Upper lobe of right lung (tissue), 1 donor: ENCODE results near the gene NUMB. TPM values are rescaled to one million over a fixed set of nuclear protein-coding genes. Genes with fewer than 3 reads are reported as not detected.

Experiments used
- ATAC-seq: fragments of 200-7000 bp; cut with Tn5 transposase; one replicate; pipeline ENCODE4 v1.9.1; 2020; ENCODE audit warnings: mild to moderate bottlenecking, moderate library complexity
- DNase-seq: peaks from one replicate; pipeline ENCODE4 v3.0.0-alpha.2; 2020
- H3K27ac ChIP-seq: fragments of 200-600 bp; one replicate; pipeline ENCODE4 v1.8.0; 2022
- H3K27me3 ChIP-seq: fragments of 200-600 bp; one replicate; pipeline ENCODE4 v1.8.0; 2022; ENCODE audit warnings: mild to moderate bottlenecking
- H3K36me3 ChIP-seq: fragments of 200-600 bp; one replicate; pipeline ENCODE4 v1.8.0; 2022
- H3K4me1 ChIP-seq: fragments of 200-600 bp; one replicate; pipeline ENCODE4 v1.8.0; 2022
- H3K4me3 ChIP-seq: fragments of 200-600 bp; one replicate; pipeline ENCODE4 v1.8.0; 2022; ENCODE audit warnings: mild to moderate bottlenecking
- H3K9me3 ChIP-seq: fragments of 200-600 bp; one replicate; pipeline ENCODE4 v1.8.0; 2022
- intact Hi-C: fragments of 100-400 bp; cut with DNase I; formaldehyde crosslinking; loops from one replicate; pipeline ENCODE4 v1.11.0; 2022
- total RNA-seq: library from RNA; stranded (reverse); fragmentation: NEBNext Ultra II Directional; extraction: Animal tissue kit (Norgen Biotek cat#: 25700); gene quantifications from one replicate; pipeline ENCODE4 v1.2.1, GENCODE V29; 2021
- TF ChIP-seq, protein P1 (sequence below): fragments of 200-600 bp; IDR thresholded peaks from one replicate; pipeline ENCODE4 v1.8.0; 2022; ENCODE audit warnings: antibody characterized with exemption
- donor health status: DM: no; HTN: yes; CAD: no; lungs with severe emphysema.

NUMB gene
- total RNA-seq, 1 donor from 2014 or later: 139 TPM

DNA sequence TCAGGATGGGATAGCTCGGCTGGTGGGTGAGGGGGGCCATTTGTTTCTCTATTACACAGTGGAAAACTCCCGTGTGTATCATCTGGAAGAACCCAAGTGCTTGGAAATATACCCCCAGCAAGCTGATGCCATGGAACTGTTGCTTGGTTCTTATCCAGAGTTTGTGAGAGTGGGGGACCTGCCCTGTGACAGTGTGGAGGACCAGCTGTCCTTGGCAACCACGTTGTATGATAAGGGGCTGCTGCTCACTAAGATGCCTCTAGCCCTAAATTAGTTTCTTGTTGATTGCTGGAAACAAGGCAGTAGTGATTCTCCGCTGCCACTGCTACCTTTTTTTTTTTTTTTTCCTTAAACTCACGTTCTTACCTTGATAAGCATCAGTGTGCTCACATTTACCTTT is 34.3 kb upstream of the NUMB start:
- intact Hi-C loops: no loop called here
- no peaks in the 10 kb centered on the region for H3K27me3 ChIP-seq
- H3K27ac ChIP-seq: no peak overlapping the region
- no peak overlapping the region for H3K4me3 ChIP-seq
- TF ChIP-seq, protein P1, sequence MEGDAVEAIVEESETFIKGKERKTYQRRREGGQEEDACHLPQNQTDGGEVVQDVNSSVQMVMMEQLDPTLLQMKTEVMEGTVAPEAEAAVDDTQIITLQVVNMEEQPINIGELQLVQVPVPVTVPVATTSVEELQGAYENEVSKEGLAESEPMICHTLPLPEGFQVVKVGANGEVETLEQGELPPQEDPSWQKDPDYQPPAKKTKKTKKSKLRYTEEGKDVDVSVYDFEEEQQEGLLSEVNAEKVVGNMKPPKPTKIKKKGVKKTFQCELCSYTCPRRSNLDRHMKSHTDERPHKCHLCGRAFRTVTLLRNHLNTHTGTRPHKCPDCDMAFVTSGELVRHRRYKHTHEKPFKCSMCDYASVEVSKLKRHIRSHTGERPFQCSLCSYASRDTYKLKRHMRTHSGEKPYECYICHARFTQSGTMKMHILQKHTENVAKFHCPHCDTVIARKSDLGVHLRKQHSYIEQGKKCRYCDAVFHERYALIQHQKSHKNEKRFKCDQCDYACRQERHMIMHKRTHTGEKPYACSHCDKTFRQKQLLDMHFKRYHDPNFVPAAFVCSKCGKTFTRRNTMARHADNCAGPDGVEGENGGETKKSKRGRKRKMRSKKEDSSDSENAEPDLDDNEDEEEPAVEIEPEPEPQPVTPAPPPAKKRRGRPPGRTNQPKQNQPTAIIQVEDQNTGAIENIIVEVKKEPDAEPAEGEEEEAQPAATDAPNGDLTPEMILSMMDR: no peak
- no peak for DNase-seq
- no peak for ATAC-seq
- no peaks in the 10 kb centered on the region for H3K36me3 ChIP-seq
- H3K4me1 ChIP-seq: peaks cover 24% of the 10 kb centered on the region
- no peaks in the 10 kb centered on the region for H3K9me3 ChIP-seq

DNA sequence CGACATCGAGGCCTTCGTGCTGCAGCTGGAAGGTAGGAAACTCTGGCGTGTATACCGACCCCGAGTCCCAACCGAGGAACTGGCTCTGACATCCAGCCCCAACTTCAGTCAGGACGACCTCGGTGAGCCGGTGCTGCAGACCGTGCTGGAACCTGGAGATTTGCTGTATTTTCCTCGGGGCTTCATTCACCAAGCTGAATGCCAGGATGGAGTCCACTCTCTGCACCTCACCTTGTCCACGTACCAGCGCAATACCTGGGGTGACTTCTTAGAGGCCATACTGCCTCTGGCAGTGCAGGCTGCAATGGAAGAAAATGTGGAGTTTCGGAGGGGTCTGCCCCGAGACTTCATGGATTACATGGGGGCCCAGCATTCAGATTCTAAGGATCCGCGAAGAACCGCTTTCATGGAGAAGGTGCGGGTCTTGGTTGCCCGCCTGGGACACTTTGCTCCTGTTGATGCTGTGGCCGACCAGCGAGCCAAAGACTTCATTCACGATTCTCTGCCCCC is 33.8 kb upstream of the NUMB start:
- no peak for ATAC-seq
- peak overlapping the region; percentile 74 for H3K4me3 ChIP-seq
- intact Hi-C loops: no loop called here
- no peaks in the 10 kb centered on the region for H3K9me3 ChIP-seq
- H3K4me1 ChIP-seq: peaks cover 24% of the 10 kb centered on the region
- H3K36me3 ChIP-seq: no peaks in the 10 kb centered on the region
- no peaks in the 10 kb centered on the region for H3K27me3 ChIP-seq
- no peak overlapping the region for H3K27ac ChIP-seq
- no peak for DNase-seq
- TF ChIP-seq, protein P1: no peak

DNA sequence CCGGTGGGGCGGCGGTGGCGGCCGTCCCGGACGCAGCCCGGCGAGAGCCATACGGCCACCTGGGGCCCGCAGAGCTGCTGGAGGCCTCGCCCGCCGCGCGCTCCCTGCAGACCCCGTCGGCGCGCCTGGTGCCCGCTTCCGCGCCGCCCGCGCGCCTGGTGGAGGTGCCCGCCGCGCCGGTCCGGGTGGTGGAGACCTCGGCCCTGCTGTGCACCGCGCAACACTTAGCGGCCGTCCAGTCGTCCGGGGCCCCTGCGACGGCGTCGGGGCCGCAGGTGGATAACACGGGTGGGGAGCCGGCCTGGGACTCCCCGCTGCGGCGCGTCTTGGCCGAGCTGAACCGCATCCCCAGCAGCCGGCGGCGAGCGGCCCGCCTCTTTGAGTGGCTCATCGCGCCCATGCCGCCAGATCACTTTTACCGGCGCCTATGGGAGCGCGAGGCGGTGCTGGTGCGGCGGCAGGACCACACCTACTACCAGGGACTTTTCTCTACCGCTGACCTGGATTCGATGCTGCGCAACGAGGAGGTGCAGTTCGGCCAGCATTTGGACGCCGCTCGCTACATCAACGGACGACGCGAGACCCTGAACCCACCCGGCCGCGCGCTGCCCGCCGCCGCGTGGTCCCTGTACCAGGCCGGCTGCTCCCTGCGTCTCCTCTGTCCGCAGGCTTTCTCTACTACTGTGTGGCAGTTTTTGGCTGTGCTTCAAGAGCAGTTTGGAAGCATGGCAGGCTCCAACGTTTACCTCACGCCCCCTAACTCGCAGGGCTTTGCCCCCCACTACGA is 33.1 kb upstream of the NUMB start:
- TF ChIP-seq, protein P1: no peak
- peak overlapping the region; percentile 74 for H3K4me3 ChIP-seq
- no peaks in the 10 kb centered on the region for H3K27me3 ChIP-seq
- no peaks in the 10 kb centered on the region for H3K9me3 ChIP-seq
- ATAC-seq (peak; percentile 77), DNase-seq (peak; percentile 84)
- no peaks in the 10 kb centered on the region for H3K36me3 ChIP-seq
- H3K4me1 ChIP-seq: peaks cover 24% of the 10 kb centered on the region
- H3K27ac ChIP-seq: peak overlapping the region; percentile 88
- intact Hi-C loops: no loop called here

DNA sequence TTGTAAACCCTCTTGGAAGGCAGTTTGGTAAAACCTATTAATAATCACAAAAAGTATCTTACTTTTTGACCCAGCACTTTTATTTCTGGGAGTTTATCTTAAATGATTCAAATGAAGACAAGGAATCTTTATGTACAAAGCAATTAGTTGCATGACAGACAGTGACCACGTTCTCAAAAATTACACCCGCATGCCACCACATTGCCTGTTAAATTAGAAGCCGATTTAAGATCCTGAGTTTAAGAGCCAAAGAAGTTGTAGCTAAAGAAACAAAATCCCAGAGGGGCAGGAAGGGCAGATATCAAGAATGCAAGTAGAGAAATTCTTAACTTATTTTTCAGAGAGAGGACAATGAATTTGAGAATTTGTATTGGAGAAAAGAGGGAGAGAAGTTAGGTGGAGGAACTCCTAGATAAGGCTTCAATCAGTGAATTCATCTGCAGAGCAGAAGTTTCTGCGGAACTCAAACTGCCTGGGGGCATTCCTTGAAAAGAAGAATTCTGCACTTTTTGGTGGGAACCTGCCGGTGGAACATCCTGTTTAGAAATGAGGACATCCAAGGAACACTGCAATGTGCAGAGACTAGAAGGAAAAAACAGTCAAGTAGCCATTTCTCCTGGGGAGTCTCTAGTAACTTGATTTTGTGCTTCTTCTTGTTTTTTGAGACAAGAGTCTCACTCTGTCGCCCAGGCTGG is 31.3 kb upstream of the NUMB start:
- DNase-seq: no peak
- Histone ChIP-seq H3K4me3 (no peak overlapping the region), H3K4me1 (peaks cover 24% of the 10 kb centered on the region), H3K36me3 (no peaks in the 10 kb centered on the region), H3K9me3 (no peaks in the 10 kb centered on the region), H3K27me3 (no peaks in the 10 kb centered on the region), H3K27ac (no peak overlapping the region)
- no peak for ATAC-seq
- intact Hi-C loops: no loop called here
- TF ChIP-seq, protein P1: no peak

DNA sequence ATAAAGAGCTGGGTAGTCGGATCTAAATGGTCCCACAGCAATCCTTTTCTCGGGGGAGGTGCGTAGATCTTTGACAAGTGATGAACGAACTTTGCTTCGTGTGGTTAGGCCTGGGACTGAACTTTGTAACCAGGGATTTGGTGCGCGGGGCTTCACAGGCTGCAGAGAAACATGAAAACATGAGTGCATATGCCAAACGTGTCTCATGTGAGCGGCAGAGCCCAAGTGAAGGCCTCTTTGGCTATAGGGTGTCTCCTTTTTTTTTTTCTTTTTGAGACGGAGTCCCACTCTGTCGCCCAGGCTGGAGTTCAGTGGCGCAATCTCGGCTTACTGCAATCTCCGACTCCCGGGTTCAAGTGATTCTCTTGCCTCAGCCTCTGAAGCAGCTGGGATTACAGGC is 20.3 kb upstream of the NUMB start:
- Histone ChIP-seq H3K27ac (no peak overlapping the region), H3K4me3 (no peak overlapping the region), H3K36me3 (no peaks in the 10 kb centered on the region), H3K27me3 (no peaks in the 10 kb centered on the region), H3K4me1 (no peaks in the 10 kb centered on the region), H3K9me3 (no peaks in the 10 kb centered on the region)
- intact Hi-C loops: no loop called here
- no peak for DNase-seq
- TF ChIP-seq, protein P1: no peak
- ATAC-seq: no peak
